ENCODE data around the gene CA9. TPM values are rescaled to one million over a fixed set of nuclear protein-coding genes. Genes with fewer than 3 reads are reported as not detected.

Gene CA9
- total RNA-seq, 1 experiment from 2014 or later, result 8.5 TPM

DNA sequence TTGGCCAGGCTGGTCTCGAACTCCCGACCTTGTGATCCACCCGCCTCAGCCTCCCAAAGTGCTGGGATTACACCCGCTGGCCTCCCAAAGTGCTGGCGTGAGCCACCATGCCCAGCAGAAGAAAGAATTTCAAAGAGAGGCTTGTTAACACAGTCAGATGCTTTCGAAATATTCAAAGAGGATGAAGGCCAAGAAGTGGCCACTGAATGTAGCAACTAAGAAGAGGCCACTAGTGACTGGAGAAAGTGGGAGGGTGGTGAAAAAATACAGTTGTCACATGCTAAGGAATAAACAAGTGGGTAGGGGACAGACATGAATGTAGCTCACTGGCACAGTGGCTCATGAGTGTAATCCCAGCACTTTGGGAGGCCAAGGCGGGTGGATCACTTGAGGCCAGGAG is 29.0 kb downstream of the CA9 start:
- ATAC-seq, result no peak
- POLR2A ChIA-PET, result no interaction called here
- no peak overlapping the region for H3K4me2 ChIP-seq (ENCODE audit: low read length)
- CTCF ChIA-PET, result no interaction called here
- no peak overlapping the region for H2AFZ ChIP-seq (ENCODE audit: low read depth, low read length, poor library complexity, severe bottlenecking)
- RAD21 ChIA-PET (ENCODE audit: low non-redundant PET in 1 of 2, low total read pairs in 2 of 2, uncharacterized antibody in 2 of 2, unreplicated experiment in 2 of 2), result no interaction called here
- H4K20me1 ChIP-seq (ENCODE audit: insufficient read depth), result no peaks in the 10 kb centered on the region
- no peak overlapping the region for H3K9ac ChIP-seq (ENCODE audit: low read length)
- no peaks in the 10 kb centered on the region for H3K9me2 ChIP-seq (ENCODE audit: insufficient read depth)
- no peaks in the 10 kb centered on the region for H3K27me3 ChIP-seq (ENCODE audit: insufficient read depth, low read length)
- H3K4me3 ChIP-seq (replicated peaks in 1 of 2; ENCODE audit: low read depth in 1 of 2, low read length in 2 of 2), result no peak overlapping the region
- no peak for TF ChIP-seq EZH2 (IDR thresholded peaks at IDR 0.05)
- TF ChIP-seq SIN3A (IDR thresholded peaks at IDR 0.05; ENCODE audit: low read depth), result no peak
- no peak for TF ChIP-seq RAD21 (IDR thresholded peaks at IDR 0.05; ENCODE audit: low read depth)
- TF ChIP-seq SRF (IDR thresholded peaks at IDR 0.05; ENCODE audit: low read depth), result no peak
- TF ChIP-seq ZFX (IDR thresholded peaks at IDR 0.05), result no peak
- TF ChIP-seq CBX3 (IDR thresholded peaks at IDR 0.05; ENCODE audit: low read depth), result no peak
- TF ChIP-seq, protein P1, sequence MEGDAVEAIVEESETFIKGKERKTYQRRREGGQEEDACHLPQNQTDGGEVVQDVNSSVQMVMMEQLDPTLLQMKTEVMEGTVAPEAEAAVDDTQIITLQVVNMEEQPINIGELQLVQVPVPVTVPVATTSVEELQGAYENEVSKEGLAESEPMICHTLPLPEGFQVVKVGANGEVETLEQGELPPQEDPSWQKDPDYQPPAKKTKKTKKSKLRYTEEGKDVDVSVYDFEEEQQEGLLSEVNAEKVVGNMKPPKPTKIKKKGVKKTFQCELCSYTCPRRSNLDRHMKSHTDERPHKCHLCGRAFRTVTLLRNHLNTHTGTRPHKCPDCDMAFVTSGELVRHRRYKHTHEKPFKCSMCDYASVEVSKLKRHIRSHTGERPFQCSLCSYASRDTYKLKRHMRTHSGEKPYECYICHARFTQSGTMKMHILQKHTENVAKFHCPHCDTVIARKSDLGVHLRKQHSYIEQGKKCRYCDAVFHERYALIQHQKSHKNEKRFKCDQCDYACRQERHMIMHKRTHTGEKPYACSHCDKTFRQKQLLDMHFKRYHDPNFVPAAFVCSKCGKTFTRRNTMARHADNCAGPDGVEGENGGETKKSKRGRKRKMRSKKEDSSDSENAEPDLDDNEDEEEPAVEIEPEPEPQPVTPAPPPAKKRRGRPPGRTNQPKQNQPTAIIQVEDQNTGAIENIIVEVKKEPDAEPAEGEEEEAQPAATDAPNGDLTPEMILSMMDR (IDR thresholded peaks at IDR 0.05 in 2 of 3, conservative IDR thresholded peaks at IDR 0.05 in 1 of 3; ENCODE audit: borderline replicate concordance in 1 of 3, insufficient read depth in 1 of 3, low read depth in 2 of 3, low read length in 2 of 3), result no peak
- TF ChIP-seq, protein P2, sequence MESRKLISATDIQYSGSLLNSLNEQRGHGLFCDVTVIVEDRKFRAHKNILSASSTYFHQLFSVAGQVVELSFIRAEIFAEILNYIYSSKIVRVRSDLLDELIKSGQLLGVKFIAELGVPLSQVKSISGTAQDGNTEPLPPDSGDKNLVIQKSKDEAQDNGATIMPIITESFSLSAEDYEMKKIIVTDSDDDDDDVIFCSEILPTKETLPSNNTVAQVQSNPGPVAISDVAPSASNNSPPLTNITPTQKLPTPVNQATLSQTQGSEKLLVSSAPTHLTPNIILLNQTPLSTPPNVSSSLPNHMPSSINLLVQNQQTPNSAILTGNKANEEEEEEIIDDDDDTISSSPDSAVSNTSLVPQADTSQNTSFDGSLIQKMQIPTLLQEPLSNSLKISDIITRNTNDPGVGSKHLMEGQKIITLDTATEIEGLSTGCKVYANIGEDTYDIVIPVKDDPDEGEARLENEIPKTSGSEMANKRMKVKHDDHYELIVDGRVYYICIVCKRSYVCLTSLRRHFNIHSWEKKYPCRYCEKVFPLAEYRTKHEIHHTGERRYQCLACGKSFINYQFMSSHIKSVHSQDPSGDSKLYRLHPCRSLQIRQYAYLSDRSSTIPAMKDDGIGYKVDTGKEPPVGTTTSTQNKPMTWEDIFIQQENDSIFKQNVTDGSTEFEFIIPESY (IDR thresholded peaks at IDR 0.05; ENCODE audit: extremely low read depth, insufficient replicate concordance, low read length), result no peak
- no peak for TF ChIP-seq JUND (IDR thresholded peaks at IDR 0.05)
- no peaks in the 10 kb centered on the region for H3K79me2 ChIP-seq (ENCODE audit: insufficient read depth, low read length)
- no peaks in the 10 kb centered on the region for H3K4me1 ChIP-seq (ENCODE audit: control insufficient read depth in 1 of 2, insufficient read depth in 2 of 2, low read length in 2 of 2)
- H3K9me3 ChIP-seq (ENCODE audit: control insufficient read depth in 1 of 2, insufficient read depth in 1 of 2, low read depth in 1 of 2, low read length in 2 of 2), result no peaks in the 10 kb centered on the region
- H3K27ac ChIP-seq (ENCODE audit: low read depth, low read length), result no peak overlapping the region
- intact Hi-C loops (cut with micrococcal nuclease), result no loop called here
- BruUV-seq (replicated peaks), result no TSS peak
- no peak for DNase-seq (ENCODE audit: low read depth, low spot score)
- H3K36me3 ChIP-seq (ENCODE audit: control insufficient read depth in 1 of 2, insufficient read depth in 2 of 2, low read length in 2 of 2), result peaks cover 64 to 86% of the 10 kb centered on the region in 2 experiments

All from HCT116 (cell line).